AG04450 (cell line): Measurements from ENCODE around the gene C3orf52. TPM values are rescaled to one million over a fixed set of nuclear protein-coding genes. Genes with fewer than 3 reads are reported as not detected.

ENCODE experiments used
- CTCF ChIA-PET: fragments of 300-600, 350-600 bp; formaldehyde crosslinking; extraction: SDS; loops from one replicate; lab custom pipeline; 2022; ENCODE audit warnings: antibody characterized with exemption, inconsistent platforms; lab: Charles Lee
- POLR2A ChIA-PET: fragments of 350-600 bp; formaldehyde crosslinking; extraction: SDS; loops from one replicate; lab custom pipeline; 2021; ENCODE audit warnings: antibody characterized with exemption, inconsistent platforms; lab: Yijun Ruan, JAX
- DNase-seq: peaks from one replicate; pipeline ENCODE4 v3.0.0-alpha.2; 2011; ENCODE audit warnings: low read depth, low spot score
- H3K27ac ChIP-seq: one replicate; pipeline ENCODE4 v1.5.1; 2012; ENCODE audit warnings: low read depth, low read length, control low read depth
- H3K27me3 ChIP-seq: one replicate; pipeline ENCODE4 v1.6.0; 2012; ENCODE audit warnings: low read length; ENCODE audit not compliant: control insufficient read depth, insufficient read depth
- H3K4me3 ChIP-seq: 2 replicates; pipeline ENCODE4 v1.5.1; 2011; ENCODE audit warnings: mild to moderate bottlenecking, low read depth, low read length, control low read depth
- H3K9me3 ChIP-seq: 2 replicates; pipeline ENCODE4 v1.5.1; 2012; ENCODE audit warnings: low read length; ENCODE audit not compliant: control insufficient read depth, insufficient read depth
- polyA plus RNA-seq: library from polyadenylated mRNA; depleted of rRNA; stranded (reverse); fragments of >200 nt; gene quantifications from 2 replicates; pipeline ENCODE4 v1.2.3, GENCODE V29; 2011
- TF ChIP-seq, protein P1 (sequence below): IDR thresholded peaks from 2 replicates; pipeline ENCODE4 v1.5.1; 2011; ENCODE audit warnings: low read depth, low read length, control low read depth, inconsistent platforms

C3orf52 gene
- polyA plus RNA-seq, 1 experiment = 7.0 TPM

DNA sequence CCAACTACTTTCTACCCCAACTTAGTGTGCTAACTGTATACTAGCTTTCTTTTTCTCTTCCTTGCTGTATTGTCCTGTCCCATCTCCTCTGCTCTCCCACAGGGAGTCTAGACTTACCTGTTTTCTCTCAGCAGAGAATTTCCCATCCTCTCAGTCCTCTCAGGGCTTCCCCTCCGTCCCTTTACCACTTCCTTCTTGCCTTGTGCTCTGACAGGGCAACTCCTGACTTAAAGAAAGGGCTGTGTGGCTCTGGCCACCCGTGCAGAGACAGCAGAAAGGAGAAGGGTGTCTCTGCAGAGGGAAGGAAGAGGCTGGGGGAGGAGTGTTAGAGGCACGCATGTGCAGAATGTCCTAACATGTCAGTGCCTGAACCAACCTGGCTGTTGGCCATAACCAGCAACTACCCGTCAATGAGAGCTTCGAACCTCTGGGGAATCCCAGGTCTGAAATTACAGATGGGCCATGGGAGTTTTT lies 46.8 kb downstream of the C3orf52 start, which contains the start of gene GCSAM:
GCSAM (minus strand) TSS at position 274 of the 474 bp plus-strand sequence; CDS start at position 146, 128 bp downstream.
- no peak for DNase-seq
- TF ChIP-seq, protein P1, sequence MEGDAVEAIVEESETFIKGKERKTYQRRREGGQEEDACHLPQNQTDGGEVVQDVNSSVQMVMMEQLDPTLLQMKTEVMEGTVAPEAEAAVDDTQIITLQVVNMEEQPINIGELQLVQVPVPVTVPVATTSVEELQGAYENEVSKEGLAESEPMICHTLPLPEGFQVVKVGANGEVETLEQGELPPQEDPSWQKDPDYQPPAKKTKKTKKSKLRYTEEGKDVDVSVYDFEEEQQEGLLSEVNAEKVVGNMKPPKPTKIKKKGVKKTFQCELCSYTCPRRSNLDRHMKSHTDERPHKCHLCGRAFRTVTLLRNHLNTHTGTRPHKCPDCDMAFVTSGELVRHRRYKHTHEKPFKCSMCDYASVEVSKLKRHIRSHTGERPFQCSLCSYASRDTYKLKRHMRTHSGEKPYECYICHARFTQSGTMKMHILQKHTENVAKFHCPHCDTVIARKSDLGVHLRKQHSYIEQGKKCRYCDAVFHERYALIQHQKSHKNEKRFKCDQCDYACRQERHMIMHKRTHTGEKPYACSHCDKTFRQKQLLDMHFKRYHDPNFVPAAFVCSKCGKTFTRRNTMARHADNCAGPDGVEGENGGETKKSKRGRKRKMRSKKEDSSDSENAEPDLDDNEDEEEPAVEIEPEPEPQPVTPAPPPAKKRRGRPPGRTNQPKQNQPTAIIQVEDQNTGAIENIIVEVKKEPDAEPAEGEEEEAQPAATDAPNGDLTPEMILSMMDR = no peak
- CTCF ChIA-PET = no interaction called here
- no peak within 1 kb of the TSS for H3K4me3 ChIP-seq
- H3K27ac ChIP-seq = no peak within 1 kb of the TSS
- H3K27me3 ChIP-seq = no peaks in the 10 kb centered on the region
- no peaks in the 10 kb centered on the region for H3K9me3 ChIP-seq
- POLR2A ChIA-PET = no interaction called here

DNA sequence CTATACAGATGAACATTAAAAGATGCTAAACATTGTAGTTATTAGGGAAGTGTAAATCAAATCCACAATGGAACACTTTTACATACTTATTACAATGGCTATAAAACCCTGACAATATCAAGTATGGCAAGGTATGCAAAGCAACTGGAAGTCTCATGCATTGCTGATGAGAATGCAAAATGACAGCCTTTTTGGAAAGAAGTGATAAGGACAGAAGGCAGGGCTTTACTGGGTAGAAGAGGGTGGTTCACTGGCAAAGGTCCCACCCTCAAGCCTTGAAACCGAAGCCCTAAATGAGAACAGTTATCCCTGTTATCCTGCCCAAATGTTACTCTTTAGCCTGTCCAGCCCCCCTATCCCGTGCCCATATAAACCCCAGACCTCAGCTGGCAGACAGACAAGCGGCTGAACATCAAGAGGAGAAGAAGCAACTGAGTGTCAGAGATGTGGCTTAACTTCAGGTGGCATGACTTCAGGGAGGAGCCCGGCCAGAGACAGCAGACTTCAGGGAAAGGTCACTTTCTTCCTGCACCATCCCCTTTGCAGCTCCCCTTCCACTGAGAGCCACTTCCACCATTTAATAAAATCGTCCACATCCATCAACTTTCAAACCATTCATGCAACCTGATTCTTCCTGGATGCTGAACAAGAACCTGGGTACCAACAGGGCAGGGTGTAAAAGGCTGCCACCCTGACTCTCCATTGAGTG lies 47.6 kb downstream of the C3orf52 start:
- ChIA-PET POLR2A (no interaction called here), CTCF (no interaction called here)
- H3K9me3 ChIP-seq = no peaks in the 10 kb centered on the region
- no peak for DNase-seq
- no peak overlapping the region for H3K27ac ChIP-seq
- no peaks in the 10 kb centered on the region for H3K27me3 ChIP-seq
- TF ChIP-seq, protein P1 = no peak
- no peak overlapping the region for H3K4me3 ChIP-seq

DNA sequence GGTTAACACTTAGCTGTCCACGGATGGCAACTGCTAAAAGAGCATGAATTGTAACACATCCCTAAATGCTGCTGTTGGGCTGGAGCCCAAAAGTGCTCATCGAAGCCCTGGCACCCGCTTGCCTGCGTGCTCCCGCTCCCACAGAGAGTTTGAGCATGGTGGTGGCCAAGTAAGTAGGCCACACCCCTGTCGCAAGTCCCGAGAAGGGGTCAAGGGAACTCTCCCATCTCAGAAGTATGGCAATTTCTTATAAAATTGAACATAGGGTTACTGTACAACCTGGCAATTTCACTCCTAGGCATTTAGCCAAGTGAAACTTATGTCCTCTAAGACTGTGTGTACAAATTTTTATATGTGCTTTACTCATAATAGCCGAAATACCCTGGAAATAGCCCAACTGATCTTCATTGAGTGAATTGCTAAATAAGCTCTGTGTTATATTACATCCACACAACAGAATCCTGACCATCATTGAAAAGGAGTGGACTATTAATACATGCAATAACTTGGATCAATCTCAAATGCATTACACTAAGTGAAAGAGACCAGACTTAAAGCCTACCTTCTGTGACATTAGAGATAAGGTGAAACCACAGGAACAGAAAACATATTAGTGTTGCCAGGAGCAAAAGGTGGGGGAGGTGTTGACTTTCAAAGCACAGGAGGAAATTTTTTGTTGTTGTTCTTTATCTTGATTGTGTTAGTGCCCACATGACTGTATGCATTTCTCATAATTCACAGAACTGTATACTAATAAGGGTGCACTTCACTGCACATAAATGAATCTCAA lies 48.3 kb downstream of the C3orf52 start:
- Histone ChIP-seq H3K4me3 (no peak overlapping the region), H3K27ac (no peak overlapping the region), H3K9me3 (no peaks in the 10 kb centered on the region), H3K27me3 (no peaks in the 10 kb centered on the region)
- POLR2A ChIA-PET = no interaction called here
- CTCF ChIA-PET = interaction anchor here (2.0 kb wide), 1 partner anchor 158 kb away, joined by 6 read pairs; no protein-coding TSS in a partner anchor
- no peak for DNase-seq
- TF ChIP-seq, protein P1 = no peak

DNA sequence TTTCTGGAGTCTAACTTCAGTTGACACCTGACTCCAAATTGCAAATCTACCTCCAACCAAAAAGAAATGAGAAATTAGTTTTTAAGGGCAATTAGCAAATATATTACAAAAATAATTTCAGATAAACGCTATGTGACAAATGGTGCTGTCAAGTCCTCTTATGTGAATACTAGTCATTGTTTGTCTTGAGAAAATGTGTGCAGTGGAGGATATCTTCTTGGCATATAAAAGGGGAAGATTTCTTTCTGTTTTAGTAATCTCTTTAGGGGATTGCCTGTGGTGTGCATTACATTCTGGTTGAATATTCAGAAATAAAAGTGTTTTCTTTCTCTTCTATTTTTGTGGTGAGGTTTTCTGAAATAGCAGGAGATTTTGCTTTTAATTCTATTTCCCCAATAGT lies 49.9 kb downstream of the C3orf52 start:
- no peak for DNase-seq
- POLR2A ChIA-PET = no interaction called here
- Histone ChIP-seq H3K9me3 (no peaks in the 10 kb centered on the region), H3K27ac (no peak overlapping the region), H3K4me3 (no peak overlapping the region), H3K27me3 (no peaks in the 10 kb centered on the region)
- TF ChIP-seq, protein P1 = no peak
- CTCF ChIA-PET = interaction anchor here (0.6 to 3.6 kb wide), 9 partner anchors 8 to 419 kb away, joined by 3 to 14 read pairs (median 4); no protein-coding TSS in a partner anchor
